Tibial artery (tissue), 4 donors: ENCODE data around the gene NCR2.

Source experiments
- DNase-seq, 2 donors: peaks; one replicate each; pipeline ENCODE4 v3.0.0-alpha.2; 2019
- H3K27ac ChIP-seq, 2 donors: fragments of 200-600 bp; sonication (generic) in 1 of 2; 1 replicate in 1 of 2; 2 replicates in 1 of 2; pipeline ENCODE4 v1.5.1; 2018 to 2019; ENCODE audit warnings: mild to moderate bottlenecking in 1 of 2
- H3K27me3 ChIP-seq, 2 donors: fragments of 200-600 bp; sonication (generic) in 1 of 2; one replicate each; pipeline versions ENCODE4 v1.5.1 to v1.6.0; 2016 to 2019
- H3K36me3 ChIP-seq, 3 donors: fragments of 200-600 bp; sonication (generic) in 2 of 3; one replicate each; pipeline ENCODE4 v1.5.1; 2016 to 2019; ENCODE audit warnings: mild to moderate bottlenecking in 2 of 3
- H3K4me1 ChIP-seq, 4 donors: fragments of 200-600 bp; sonication (generic) in 2 of 4; 1 replicate in 3 of 4; 2 replicates in 1 of 4; pipeline ENCODE4 v1.5.1; 2016 to 2019
- H3K4me3 ChIP-seq, 2 donors: fragments of 200-600 bp; sonication (generic) in 1 of 2; 1 replicate in 1 of 2; 2 replicates in 1 of 2; pipeline ENCODE4 v1.5.1; 2018 to 2019; ENCODE audit warnings: mild to moderate bottlenecking in 2 of 2
- H3K9me3 ChIP-seq, 3 donors: fragments of 200-600 bp; sonication (generic) in 1 of 3; one replicate each; pipeline ENCODE4 v1.5.1; 2016 to 2019
- intact Hi-C: fragments of 100-400 bp; cut with DNase I; formaldehyde crosslinking; loops from one replicate; pipeline ENCODE4 v1.15.0; 2023; ENCODE audit warnings: low total_unique reads
- TF ChIP-seq, protein P1 (sequence below), 2 experiments: fragments of 200-600 bp in 1 of 2; fragments of 450-650 bp in 1 of 2; IDR thresholded peaks; one replicate each; pipeline ENCODE4 v1.5.1; 2017 to 2019; ENCODE audit warnings: antibody characterized with exemption in 2 of 2, mild to moderate bottlenecking in 1 of 2, moderate library complexity in 1 of 2

The NCR2 gene

DNA sequence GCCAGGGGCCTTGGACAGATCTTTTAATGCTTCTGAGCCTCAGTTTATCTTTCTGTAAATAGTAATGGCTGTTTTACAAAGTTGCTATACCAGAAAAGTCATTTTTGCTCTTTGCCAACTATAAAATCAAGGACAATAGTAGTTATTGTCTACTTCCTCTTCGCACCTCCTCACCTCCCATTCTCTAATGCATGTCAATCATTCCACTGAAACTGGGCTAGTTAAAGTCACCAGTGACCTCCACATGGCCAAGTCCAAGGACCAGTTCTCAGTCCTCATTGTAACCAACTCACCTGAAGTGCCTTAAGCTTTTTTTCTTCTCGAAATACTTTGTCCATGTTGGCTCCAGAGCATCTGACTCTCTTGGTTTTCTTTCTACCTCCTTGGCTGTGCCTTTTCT, 51.2 kb downstream of the NCR2 start:
- H3K27me3 ChIP-seq: peaks cover 0 to 34% of the 10 kb centered on the region in 2 donors
- no peak overlapping the region for H3K27ac ChIP-seq
- H3K4me1 ChIP-seq: no peaks in the 10 kb centered on the region
- DNase-seq: no peak
- H3K36me3 ChIP-seq: no peaks in the 10 kb centered on the region
- H3K9me3 ChIP-seq: no peaks in the 10 kb centered on the region
- H3K4me3 ChIP-seq: no peak overlapping the region
- TF ChIP-seq, protein P1, sequence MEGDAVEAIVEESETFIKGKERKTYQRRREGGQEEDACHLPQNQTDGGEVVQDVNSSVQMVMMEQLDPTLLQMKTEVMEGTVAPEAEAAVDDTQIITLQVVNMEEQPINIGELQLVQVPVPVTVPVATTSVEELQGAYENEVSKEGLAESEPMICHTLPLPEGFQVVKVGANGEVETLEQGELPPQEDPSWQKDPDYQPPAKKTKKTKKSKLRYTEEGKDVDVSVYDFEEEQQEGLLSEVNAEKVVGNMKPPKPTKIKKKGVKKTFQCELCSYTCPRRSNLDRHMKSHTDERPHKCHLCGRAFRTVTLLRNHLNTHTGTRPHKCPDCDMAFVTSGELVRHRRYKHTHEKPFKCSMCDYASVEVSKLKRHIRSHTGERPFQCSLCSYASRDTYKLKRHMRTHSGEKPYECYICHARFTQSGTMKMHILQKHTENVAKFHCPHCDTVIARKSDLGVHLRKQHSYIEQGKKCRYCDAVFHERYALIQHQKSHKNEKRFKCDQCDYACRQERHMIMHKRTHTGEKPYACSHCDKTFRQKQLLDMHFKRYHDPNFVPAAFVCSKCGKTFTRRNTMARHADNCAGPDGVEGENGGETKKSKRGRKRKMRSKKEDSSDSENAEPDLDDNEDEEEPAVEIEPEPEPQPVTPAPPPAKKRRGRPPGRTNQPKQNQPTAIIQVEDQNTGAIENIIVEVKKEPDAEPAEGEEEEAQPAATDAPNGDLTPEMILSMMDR (IDR thresholded peaks at IDR 0.05): no peak
- intact Hi-C loops: no loop called here

DNA sequence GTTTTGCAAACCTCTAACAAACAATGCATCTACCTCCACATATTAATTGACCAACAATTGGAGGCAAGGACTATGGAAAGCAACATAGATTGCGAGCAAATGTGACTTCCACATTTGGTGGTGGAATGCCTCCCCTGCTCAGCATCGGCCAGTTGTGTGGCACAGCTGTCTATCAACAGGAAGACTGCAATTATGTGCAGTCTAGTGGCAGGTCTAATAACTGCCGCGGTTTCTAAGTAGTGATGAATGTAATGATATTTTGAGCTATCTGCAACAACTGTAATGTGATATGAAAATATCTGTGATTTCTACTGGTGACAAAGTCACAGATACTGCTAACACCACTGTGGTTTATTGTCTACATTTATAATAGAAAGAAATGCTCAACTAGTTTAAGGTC, 56.8 kb downstream of the NCR2 start:
- no peaks in the 10 kb centered on the region for H3K4me1 ChIP-seq
- no peaks in the 10 kb centered on the region for H3K36me3 ChIP-seq
- no peak overlapping the region for H3K4me3 ChIP-seq
- H3K27ac ChIP-seq: no peak overlapping the region
- H3K9me3 ChIP-seq: peaks cover 0 to 12% (median 0%) of the 10 kb centered on the region in 3 donors
- TF ChIP-seq, protein P1 (IDR thresholded peaks at IDR 0.05): no peak
- intact Hi-C loops: no loop called here
- peaks cover 0 to 19% of the 10 kb centered on the region in 2 donors for H3K27me3 ChIP-seq
- no peak for DNase-seq

DNA sequence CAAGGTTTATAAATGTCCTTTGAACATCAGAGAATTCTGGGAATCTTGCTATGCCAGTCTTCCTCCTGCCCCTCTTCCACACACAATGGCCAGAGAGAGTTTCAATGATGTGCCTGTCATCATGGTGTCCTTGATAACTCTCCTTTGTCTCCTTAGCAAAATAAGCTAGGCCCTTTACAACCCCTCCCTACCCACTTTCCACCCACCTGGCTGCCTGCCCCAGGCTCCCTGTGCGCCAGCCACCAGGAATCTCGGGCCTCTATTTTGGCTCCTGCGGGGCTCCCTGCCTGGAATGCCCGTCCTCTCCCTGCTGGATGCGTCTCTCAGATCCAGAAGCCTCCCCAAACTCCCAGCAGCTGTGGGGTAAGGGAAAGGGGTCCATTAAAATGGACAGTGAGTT, 60.9 kb downstream of the NCR2 start:
- no peaks in the 10 kb centered on the region for H3K4me1 ChIP-seq
- H3K4me3 ChIP-seq: no peak overlapping the region
- intact Hi-C loops: no loop called here
- TF ChIP-seq, protein P1 (IDR thresholded peaks at IDR 0.05): no peak
- H3K9me3 ChIP-seq: peaks cover 0 to 19% (median 0%) of the 10 kb centered on the region in 3 donors
- no peak for DNase-seq
- H3K27me3 ChIP-seq: peaks cover 0 to 27% of the 10 kb centered on the region in 2 donors
- no peaks in the 10 kb centered on the region for H3K36me3 ChIP-seq
- H3K27ac ChIP-seq: no peak overlapping the region

DNA sequence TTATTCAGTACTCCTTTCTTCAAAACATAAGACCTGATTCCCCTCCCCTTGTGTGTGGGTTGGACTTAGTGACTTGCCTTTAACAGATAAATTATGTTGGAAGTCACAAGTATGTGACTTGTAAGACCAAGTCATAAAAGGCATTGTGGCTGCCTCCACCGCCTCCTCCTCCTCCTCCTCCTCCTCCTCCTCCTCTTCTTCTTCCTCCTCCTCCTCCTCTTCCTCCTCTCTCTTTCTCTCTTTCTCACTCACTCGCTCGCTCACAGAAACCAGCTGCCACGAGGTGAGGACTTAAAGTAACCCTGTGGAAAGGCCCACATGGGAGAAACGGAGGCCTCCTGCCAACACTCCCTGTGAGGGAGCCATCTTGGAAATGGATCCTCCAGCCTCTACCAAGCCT, 64.0 kb downstream of the NCR2 start:
- no peak overlapping the region for H3K4me3 ChIP-seq
- peaks cover 0 to 17% (median 0%) of the 10 kb centered on the region in 3 donors for H3K9me3 ChIP-seq
- no peaks in the 10 kb centered on the region for H3K36me3 ChIP-seq
- DNase-seq: no peak
- H3K27ac ChIP-seq: no peak overlapping the region
- no peaks in the 10 kb centered on the region for H3K4me1 ChIP-seq
- peaks cover 0 to 23% of the 10 kb centered on the region in 2 donors for H3K27me3 ChIP-seq
- TF ChIP-seq, protein P1 (IDR thresholded peaks at IDR 0.05): no peak
- intact Hi-C loops: no loop called here
